Astrocyte (in vitro differentiated cells and primary cell): ENCODE measurements around the gene WTIP. TPM values are rescaled to one million over a fixed set of nuclear protein-coding genes. Genes with fewer than 3 reads are reported as not detected.
"Not testable (repeated sequence)": the region's sequence is repeated elsewhere in the genome, so short reads cannot be mapped to it uniquely, and the experiment has no call there.

ENCODE experiments used
- DNase-seq: peaks from one replicate; pipeline ENCODE4 v3.0.0-alpha.2; 2010; ENCODE audit warnings: low read depth
- FAIRE-seq: peaks from 2 replicates; lab custom pipeline; 2011; peaks lifted over from hg19 to GRCh38; lab: Jason Lieb, UNC
- H2AFZ ChIP-seq: 2 replicates; pipeline ENCODE4 v1.6.0; 2012; ENCODE audit warnings: low read depth, low read length, inconsistent platforms
- H3K27ac ChIP-seq: 2 replicates; pipeline ENCODE4 v1.5.1; 2011; ENCODE audit warnings: low read depth, low read length, inconsistent platforms
- H3K27me3 ChIP-seq: 2 replicates; pipeline ENCODE4 v1.6.0; 2011; ENCODE audit warnings: low read length, inconsistent platforms; ENCODE audit not compliant: insufficient read depth
- H3K36me3 ChIP-seq: 2 replicates; pipeline ENCODE4 v1.5.1; 2011; ENCODE audit warnings: low read length, inconsistent platforms; ENCODE audit not compliant: insufficient read depth
- H3K4me1 ChIP-seq: 2 replicates; pipeline ENCODE4 v1.5.1; 2011; ENCODE audit warnings: low read length, inconsistent platforms; ENCODE audit not compliant: insufficient read depth
- H3K4me2 ChIP-seq: 2 replicates; pipeline ENCODE4 v1.6.0; 2012; ENCODE audit warnings: low read length, inconsistent platforms
- H3K4me3 ChIP-seq: 2 replicates; pipeline ENCODE4 v1.5.1; 2011; ENCODE audit warnings: low read depth, mild to moderate bottlenecking, low read length, inconsistent platforms; ENCODE audit not compliant: insufficient read depth
- H3K79me2 ChIP-seq: 2 replicates; pipeline ENCODE4 v1.6.0; 2012; ENCODE audit warnings: mild to moderate bottlenecking, low read length, inconsistent platforms; ENCODE audit not compliant: insufficient read depth
- H3K9ac ChIP-seq: 2 replicates; pipeline ENCODE4 v1.6.0; 2012; ENCODE audit warnings: mild to moderate bottlenecking, low read length, inconsistent platforms
- H3K9me3 ChIP-seq: 2 replicates; pipeline ENCODE4 v1.5.1; 2012; ENCODE audit warnings: low read depth, mild to moderate bottlenecking, low read length, inconsistent platforms; ENCODE audit not compliant: insufficient read depth
- H4K20me1 ChIP-seq: 2 replicates; pipeline ENCODE4 v1.6.0; 2012; ENCODE audit warnings: low read length, inconsistent platforms; ENCODE audit not compliant: insufficient read depth
- H3K27ac Mint-ChIP-seq: one replicate; pipeline ENCODE4 v1.8.0; 2021; ENCODE audit warnings: mild to moderate bottlenecking, mixed read lengths; ENCODE audit not compliant: unreplicated experiment
- H3K27me3 Mint-ChIP-seq: one replicate; pipeline ENCODE4 v1.8.0; 2021; ENCODE audit warnings: low read depth, mixed read lengths; ENCODE audit not compliant: unreplicated experiment
- H3K36me3 Mint-ChIP-seq: one replicate; pipeline ENCODE4 v1.8.0; 2021; ENCODE audit warnings: low read depth, mixed read lengths; ENCODE audit not compliant: unreplicated experiment
- H3K4me1 Mint-ChIP-seq: one replicate; pipeline ENCODE4 v1.8.0; 2021; ENCODE audit warnings: low read depth, mixed read lengths; ENCODE audit not compliant: unreplicated experiment
- H3K4me3 Mint-ChIP-seq: one replicate; pipeline ENCODE4 v1.8.0; 2021; ENCODE audit warnings: mild to moderate bottlenecking, moderate library complexity, mixed read lengths; ENCODE audit not compliant: unreplicated experiment
- H3K9me3 Mint-ChIP-seq: one replicate; pipeline ENCODE4 v1.8.0; 2021; ENCODE audit warnings: mild to moderate bottlenecking, mixed read lengths; ENCODE audit not compliant: unreplicated experiment
- EZH2 ChIP-seq: IDR thresholded peaks from 2 replicates; pipeline ENCODE4 v1.6.1; 2012; ENCODE audit warnings: mild to moderate bottlenecking, low read length, inconsistent platforms; ENCODE audit not compliant: insufficient read depth
- total RNA-seq: library from RNA; stranded (reverse); gene quantifications from 2 replicates; pipeline ENCODE4 v1.2.1, GENCODE V29; 2021
- TF ChIP-seq, protein P1 (sequence below): IDR thresholded peaks from 2 replicates; pipeline ENCODE4 v1.5.1; 2011; ENCODE audit warnings: low read depth, mild to moderate bottlenecking, inconsistent platforms, low read length, moderate library complexity; ENCODE audit not compliant: insufficient read depth

The WTIP gene
- total RNA-seq, 1 donor from 2014 or later = 32.5 TPM

GRCh38 chr19:34454685-34455084 is 26.9 kb upstream of the WTIP start:
- Histone ChIP-seq H3K79me2 (peaks cover 53% of the 10 kb centered on the region), H3K9me3 (no peaks in the 10 kb centered on the region), H3K4me1 (no peaks in the 10 kb centered on the region), H4K20me1 (peaks cover 57% of the 10 kb centered on the region), H3K36me3 (peaks cover 53% of the 10 kb centered on the region), H3K4me3 (no peak overlapping the region), H3K4me2 (no peak overlapping the region), H3K27ac (no peak overlapping the region), H2AFZ (no peak overlapping the region), H3K9ac (no peak overlapping the region), H3K27me3 (no peaks in the 10 kb centered on the region)
- TF ChIP-seq EZH2 = no peak
- TF ChIP-seq, protein P1, sequence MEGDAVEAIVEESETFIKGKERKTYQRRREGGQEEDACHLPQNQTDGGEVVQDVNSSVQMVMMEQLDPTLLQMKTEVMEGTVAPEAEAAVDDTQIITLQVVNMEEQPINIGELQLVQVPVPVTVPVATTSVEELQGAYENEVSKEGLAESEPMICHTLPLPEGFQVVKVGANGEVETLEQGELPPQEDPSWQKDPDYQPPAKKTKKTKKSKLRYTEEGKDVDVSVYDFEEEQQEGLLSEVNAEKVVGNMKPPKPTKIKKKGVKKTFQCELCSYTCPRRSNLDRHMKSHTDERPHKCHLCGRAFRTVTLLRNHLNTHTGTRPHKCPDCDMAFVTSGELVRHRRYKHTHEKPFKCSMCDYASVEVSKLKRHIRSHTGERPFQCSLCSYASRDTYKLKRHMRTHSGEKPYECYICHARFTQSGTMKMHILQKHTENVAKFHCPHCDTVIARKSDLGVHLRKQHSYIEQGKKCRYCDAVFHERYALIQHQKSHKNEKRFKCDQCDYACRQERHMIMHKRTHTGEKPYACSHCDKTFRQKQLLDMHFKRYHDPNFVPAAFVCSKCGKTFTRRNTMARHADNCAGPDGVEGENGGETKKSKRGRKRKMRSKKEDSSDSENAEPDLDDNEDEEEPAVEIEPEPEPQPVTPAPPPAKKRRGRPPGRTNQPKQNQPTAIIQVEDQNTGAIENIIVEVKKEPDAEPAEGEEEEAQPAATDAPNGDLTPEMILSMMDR = no peak
- no peak for FAIRE-seq
- Mint-ChIP-seq H3K9me3 (no peaks in the 10 kb centered on the region), H3K27me3 (no peaks in the 10 kb centered on the region), H3K27ac (no peak overlapping the region), H3K4me1 (no peaks in the 10 kb centered on the region), H3K36me3 (peaks cover 3% of the 10 kb centered on the region), H3K4me3 (no peak overlapping the region)
- DNase-seq = no peak

DNA sequence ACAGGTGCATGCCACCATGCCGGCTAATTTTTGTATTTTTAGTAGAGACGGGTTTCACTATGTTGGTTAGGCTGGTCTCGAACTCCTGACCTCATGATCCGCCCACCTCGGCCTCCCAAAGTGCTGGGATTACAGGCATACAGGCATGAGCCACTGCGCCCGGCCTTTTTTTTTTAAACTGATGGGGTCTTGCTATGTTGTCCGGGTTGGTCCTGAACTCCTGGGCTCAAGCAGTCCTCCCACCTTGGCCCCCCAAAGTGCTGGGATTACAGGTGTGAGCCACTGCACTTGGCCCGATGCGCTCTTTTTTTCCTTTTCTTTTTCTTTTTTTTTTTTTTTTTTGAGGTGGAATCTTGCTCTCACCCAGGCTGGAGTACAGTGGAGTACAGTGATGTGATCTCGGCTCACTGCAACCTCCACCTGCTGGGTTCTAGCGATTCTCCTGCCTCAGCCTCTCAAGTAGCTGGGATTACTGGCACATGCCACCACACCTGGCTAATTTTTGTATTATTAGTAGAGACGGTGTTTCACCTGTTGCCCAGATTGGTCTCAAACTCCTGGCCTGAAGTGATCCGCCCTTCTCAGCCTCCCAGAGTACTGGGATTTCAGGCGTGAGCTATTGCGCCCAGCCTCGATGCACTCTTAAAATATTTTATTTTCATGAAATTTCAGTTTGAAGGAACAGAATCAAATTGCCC is 25.6 kb upstream of the WTIP start:
- H3K27me3 ChIP-seq, H3K9me3 ChIP-seq, H3K27me3 Mint-ChIP-seq, H3K9me3 Mint-ChIP-seq, H3K4me2 ChIP-seq, H3K4me1 Mint-ChIP-seq, H3K27ac Mint-ChIP-seq, H3K4me3 Mint-ChIP-seq, H2AFZ ChIP-seq, DNase-seq, H3K36me3 Mint-ChIP-seq, H3K27ac ChIP-seq, H3K9ac ChIP-seq, H3K4me1 ChIP-seq, H3K4me3 ChIP-seq, FAIRE-seq: not testable (repeated sequence)
- Histone ChIP-seq H4K20me1 (peaks cover 54% of the 10 kb centered on the region), H3K36me3 (peaks cover 56% of the 10 kb centered on the region), H3K79me2 (peaks cover 63% of the 10 kb centered on the region)

GRCh38 chr19:34457446-34457845 is 24.1 kb upstream of the WTIP start:
- no peak overlapping the region for H3K4me3 ChIP-seq
- no peaks in the 10 kb centered on the region for H3K27me3 Mint-ChIP-seq
- peaks cover 64% of the 10 kb centered on the region for H4K20me1 ChIP-seq
- no peak overlapping the region for H3K4me2 ChIP-seq
- peaks cover 69% of the 10 kb centered on the region for H3K79me2 ChIP-seq
- peaks cover 8% of the 10 kb centered on the region for H3K4me1 Mint-ChIP-seq
- H3K36me3 Mint-ChIP-seq = peaks cover 21% of the 10 kb centered on the region
- no peaks in the 10 kb centered on the region for H3K4me1 ChIP-seq
- H3K36me3 ChIP-seq = peaks cover 59% of the 10 kb centered on the region
- TF ChIP-seq, protein P1 = no peak
- no peak for TF ChIP-seq EZH2
- H3K9me3 ChIP-seq = no peaks in the 10 kb centered on the region
- H3K27ac ChIP-seq = no peak overlapping the region
- no peak overlapping the region for H3K4me3 Mint-ChIP-seq
- no peak overlapping the region for H3K27ac Mint-ChIP-seq
- H3K27me3 ChIP-seq = no peaks in the 10 kb centered on the region
- H3K9me3 Mint-ChIP-seq = no peaks in the 10 kb centered on the region
- H2AFZ ChIP-seq = no peak overlapping the region
- no peak for DNase-seq
- H3K9ac ChIP-seq = no peak overlapping the region
- FAIRE-seq = no peak
